GM12872 (cell line): ENCODE results near the gene NME3.

Experiments used
- CTCF ChIP-seq: IDR thresholded peaks from 3 replicates; pipeline ENCODE4 v1.5.1; 2011; ENCODE audit warnings: low read depth, mild to moderate bottlenecking, low read length, moderate library complexity; ENCODE audit not compliant: insufficient read depth

The NME3 gene

GRCh38 chr16:1787322-1788094 is 16.2 kb upstream of the NME3 start:
- TF ChIP-seq CTCF: no peak

GRCh38 chr16:1787056-1787321 is 15.6 kb upstream of the NME3 start:
- TF ChIP-seq CTCF: no peak

GRCh38 chr16:1786242-1787055 is 15.1 kb upstream of the NME3 start:
- TF ChIP-seq CTCF: no peak

- no peak for TF ChIP-seq CTCF
Observed at GRCh38 chr16:1785846-1786170, 14.5 kb upstream of the NME3 start.

- no peak for TF ChIP-seq CTCF
Observed at GRCh38 chr16:1784977-1785845, 13.9 kb upstream of the NME3 start.

- no peak for TF ChIP-seq CTCF
Observed at GRCh38 chr16:1782408-1783264, 11.3 kb upstream of the NME3 start, which contains the start of the genes NUBP2 and SPSB3. Gene NUBP2 (plus strand): TSS chr16:1782960. CDS start chr16:1783021, 61 bp downstream. Gene SPSB3 (minus strand): TSS chr16:1782571. CDS start chr16:1781483, 1,088 bp downstream.
